Measurements from ENCODE around the gene SV2C. TPM values are rescaled to one million over a fixed set of nuclear protein-coding genes. Genes with fewer than 3 reads are reported as not detected.
"Not testable (repeated sequence)": the region's sequence is repeated elsewhere in the genome, so short reads cannot be mapped to it uniquely, and the experiment has no call there.

Gene SV2C
- total RNA-seq, 1 experiment from 2014 or later = not detected

DNA sequence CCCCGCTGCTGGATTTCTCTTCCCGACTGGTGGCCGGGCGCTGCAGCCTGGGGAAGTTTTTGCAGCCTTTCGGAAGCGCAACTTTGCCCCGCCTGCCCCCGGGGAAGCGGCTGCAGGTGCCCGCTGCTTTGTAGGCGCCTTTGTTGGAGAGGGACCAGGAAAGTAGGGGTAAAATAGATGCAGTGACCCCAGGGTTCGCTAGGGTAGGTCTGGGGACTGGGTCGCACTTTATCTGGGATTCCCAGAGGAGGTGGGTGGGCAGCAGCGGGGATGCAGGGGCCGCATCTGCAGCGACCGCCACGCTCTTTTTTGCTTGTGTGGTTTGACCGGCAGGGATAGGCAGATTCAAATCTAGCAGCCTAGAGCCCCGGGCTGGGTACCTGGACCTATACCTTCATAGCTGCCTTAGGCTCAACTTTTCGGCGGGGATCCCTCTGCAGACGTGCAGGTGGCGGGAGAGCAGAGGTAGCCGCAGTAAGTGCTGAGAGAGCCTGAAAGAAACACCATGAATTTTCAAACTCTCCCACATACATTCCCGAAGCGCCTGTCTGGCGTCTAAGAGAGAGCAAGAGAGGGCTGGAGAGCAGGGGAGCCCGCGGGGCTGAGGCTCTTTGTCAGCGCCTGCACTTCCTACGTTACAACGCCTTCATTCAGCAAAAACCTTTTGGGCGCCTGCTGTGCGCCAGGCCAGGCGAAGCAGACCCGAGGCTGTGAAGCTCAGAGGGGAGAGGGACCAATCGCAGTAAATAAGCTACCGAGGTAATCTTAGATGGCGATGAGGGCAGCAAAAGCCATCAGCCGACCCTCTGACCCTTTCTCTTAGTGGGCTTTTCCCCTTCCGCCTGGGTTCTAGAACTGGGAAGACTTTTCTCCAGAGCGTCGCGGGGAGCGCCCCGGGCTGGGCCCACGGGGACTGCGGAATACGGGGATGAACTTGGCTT lies 642 bp downstream of the SV2C start:
- Histone ChIP-seq H3K4me1 (replicated peaks) (peaks cover 8% of the 10 kb centered on the region; the same call in 1 of the 2 replicates), H3K9me3 (replicated peaks) (no peaks in the 10 kb centered on the region), H3K27ac (no peak overlapping the region), H3K36me3 (no peaks in the 10 kb centered on the region), H3K27me3 (replicated peaks) (peaks cover 60% of the 10 kb centered on the region), H3K4me3 (no peak overlapping the region)
- DNase-seq (ENCODE audit: low read depth in 1 of 2, low spot score in 2 of 2) = no peak

DNA sequence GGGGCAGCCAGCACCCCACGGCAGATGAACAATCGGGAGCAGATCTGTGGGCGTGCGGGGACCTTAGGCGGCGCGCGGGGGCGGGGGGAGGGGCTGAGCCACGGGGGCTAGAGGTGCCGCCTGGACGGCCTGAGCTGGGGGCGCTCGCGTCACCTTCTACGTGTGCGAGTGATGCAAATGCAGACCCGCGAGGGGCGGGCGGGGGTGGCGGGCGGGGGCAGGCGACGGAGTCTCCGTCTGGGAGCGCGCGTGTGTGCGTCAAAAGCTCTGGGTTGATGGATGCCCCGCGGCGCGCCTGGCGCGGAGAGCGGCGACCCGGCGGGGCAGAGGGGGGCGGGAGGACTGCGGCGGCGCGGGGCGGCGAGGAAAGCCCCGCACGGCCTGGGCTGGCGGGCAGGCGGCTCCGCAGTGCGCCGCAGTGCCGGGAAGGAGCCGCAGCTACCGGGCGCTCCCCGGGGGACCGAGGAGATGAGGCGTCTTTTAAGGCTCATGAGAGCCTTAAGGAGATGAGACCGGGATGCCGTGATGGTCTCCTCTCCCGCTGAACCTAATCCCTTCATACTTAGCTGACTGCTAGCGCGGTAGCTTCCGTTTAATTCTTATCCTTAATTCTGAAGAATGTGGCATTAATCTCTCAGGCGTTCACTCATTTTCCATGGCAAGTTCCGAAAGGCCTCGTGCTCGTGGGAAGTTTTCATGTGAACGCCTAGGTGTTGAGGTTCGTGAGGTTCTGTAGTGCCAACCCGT lies 1.5 kb downstream of the SV2C start:
- Histone ChIP-seq H3K27me3 (replicated peaks) (peaks cover 60% of the 10 kb centered on the region), H3K27ac (no peak overlapping the region), H3K4me3 (no peak overlapping the region), H3K9me3 (replicated peaks) (no peaks in the 10 kb centered on the region), H3K4me1 (replicated peaks) (peaks cover 8% of the 10 kb centered on the region; the same call in 1 of the 2 replicates), H3K36me3 (no peaks in the 10 kb centered on the region)
- no peak for DNase-seq (ENCODE audit: low read depth in 1 of 2, low spot score in 2 of 2)

DNA sequence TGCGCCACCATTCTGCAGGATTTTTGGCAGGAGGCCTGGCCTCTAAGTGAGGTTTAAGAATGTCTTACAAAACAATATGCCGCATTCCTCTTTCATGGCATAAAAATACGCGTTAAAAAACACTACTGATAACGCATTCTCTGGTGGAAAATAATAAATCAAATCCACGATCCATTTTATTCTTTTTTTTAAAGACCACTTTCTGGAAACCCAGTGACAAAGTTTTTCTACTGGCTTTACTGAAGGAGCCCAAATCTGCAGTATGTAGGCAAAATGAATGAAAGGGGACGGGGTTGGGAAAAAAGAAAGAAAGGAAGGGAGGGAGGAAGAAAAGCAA lies 2.0 kb downstream of the SV2C start:
- DNase-seq (ENCODE audit: low read depth in 1 of 2, low spot score in 2 of 2) = no peak
- H3K27ac ChIP-seq = no peak overlapping the region
- peaks cover 60% of the 10 kb centered on the region for H3K27me3 ChIP-seq (replicated peaks)

DNA sequence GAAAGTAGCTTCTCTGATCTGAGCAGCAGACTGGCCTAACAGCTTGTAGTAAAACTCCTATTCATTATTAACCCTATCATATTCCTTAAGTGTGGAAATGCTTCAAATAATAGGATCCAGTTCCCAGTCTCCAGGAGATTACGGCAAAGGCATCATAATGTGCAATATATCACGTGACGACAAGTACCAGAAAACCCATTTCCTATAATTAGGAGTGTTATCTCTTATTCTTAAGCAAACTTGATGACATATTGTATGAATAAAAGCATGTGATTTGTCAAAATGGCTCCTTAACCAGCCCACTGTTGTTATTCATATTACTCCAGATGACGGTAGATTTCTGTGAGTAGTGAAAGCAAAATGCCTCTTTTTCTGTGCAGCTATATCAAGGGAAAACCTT lies 2.9 kb downstream of the SV2C start:
- Histone ChIP-seq H3K9me3 (replicated peaks) (no peaks in the 10 kb centered on the region), H3K36me3 (no peaks in the 10 kb centered on the region), H3K27me3 (replicated peaks) (peaks cover 51% of the 10 kb centered on the region), H3K4me1 (replicated peaks) (peaks cover 8% of the 10 kb centered on the region; the same call in 1 of the 2 replicates), H3K27ac (no peak overlapping the region), H3K4me3 (no peak overlapping the region)
- DNase-seq (ENCODE audit: low read depth in 1 of 2, low spot score in 2 of 2) = no peak

More for the DNA sequence above, 2.0 kb downstream of the SV2C start:
- H3K9me3 ChIP-seq (replicated peaks) = no peaks in the 10 kb centered on the region
- H3K36me3 ChIP-seq = no peaks in the 10 kb centered on the region
- H3K4me1 ChIP-seq (replicated peaks) = peaks cover 8% of the 10 kb centered on the region; the same call in 1 of the 2 replicates
- no peak overlapping the region for H3K4me3 ChIP-seq

DNA sequence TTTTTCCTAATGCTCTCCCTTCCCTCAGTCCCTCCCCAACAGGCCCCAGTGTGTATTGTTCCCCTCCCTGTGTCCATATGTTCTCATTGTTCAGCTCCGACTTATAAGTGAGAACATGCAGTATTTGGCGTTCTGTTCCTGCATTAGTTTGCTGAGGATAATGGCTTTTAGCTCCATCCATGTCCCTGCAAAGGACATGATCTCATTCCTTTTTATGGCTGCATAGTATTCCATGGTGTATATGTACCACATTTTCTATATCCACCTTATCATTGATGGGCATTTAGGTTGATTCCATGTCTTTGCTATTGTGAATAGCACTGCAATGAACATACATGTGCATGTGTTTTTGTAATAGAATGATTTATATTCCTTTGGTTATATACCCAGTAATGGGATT lies 6.0 kb downstream of the SV2C start:
- not testable (repeated sequence) for H3K36me3 ChIP-seq; H3K27ac ChIP-seq; H3K9me3 ChIP-seq (replicated peaks); DNase-seq (ENCODE audit: low read depth in 1 of 2, low spot score in 2 of 2); H3K4me3 ChIP-seq; H3K4me1 ChIP-seq (replicated peaks)
- peaks cover 22% of the 10 kb centered on the region for H3K27me3 ChIP-seq (replicated peaks)

DNA sequence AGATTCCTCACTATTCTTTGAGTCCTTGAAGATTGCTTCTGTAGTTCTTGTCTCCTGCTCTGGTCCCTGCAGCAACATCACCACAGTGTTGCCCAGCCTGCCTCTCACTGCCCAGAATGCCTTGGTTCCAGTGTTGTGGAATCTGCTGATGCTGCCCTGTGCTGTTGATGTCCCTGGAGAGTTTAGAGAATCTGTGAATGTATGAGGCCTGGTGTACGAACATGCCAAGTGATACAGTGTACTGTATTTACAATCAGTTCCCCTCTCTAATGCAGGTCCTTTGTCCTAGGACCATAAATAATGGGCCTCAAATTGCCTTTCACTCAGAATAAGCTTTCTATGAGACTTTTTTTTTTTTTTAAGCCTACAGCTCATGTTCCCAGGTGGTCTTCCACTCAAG lies 8.2 kb downstream of the SV2C start:
- no peak overlapping the region for H3K27ac ChIP-seq
- H3K27me3 ChIP-seq (replicated peaks) = peaks cover 4% of the 10 kb centered on the region
- DNase-seq (ENCODE audit: low read depth in 1 of 2, low spot score in 2 of 2) = no peak
- no peak overlapping the region for H3K4me3 ChIP-seq
- no peaks in the 10 kb centered on the region for H3K4me1 ChIP-seq (replicated peaks)
- no peaks in the 10 kb centered on the region for H3K36me3 ChIP-seq
- H3K9me3 ChIP-seq (replicated peaks) = no peaks in the 10 kb centered on the region

DNA sequence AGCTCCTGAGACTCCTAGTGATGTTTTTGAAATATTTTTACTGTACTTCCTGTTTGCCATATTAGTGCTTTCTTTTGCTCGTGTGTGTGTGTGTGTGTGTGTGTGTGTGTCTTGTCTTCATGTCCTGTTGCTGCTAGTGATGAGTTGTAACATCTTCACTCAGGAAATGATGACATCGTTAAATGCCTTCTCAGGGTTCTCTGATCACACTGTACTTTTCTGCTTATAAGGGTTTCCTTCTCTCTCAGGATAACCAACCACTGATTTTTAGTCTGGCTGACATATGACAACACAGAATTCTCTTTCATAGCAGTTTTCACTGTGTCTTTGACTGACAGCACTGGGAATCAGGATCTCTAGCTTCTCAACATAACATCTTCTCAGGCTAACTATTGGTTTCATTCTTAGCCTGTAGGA lies 16.1 kb downstream of the SV2C start:
- Histone ChIP-seq H3K4me3 (no peak overlapping the region), H3K27me3 (replicated peaks) (0 out of 2 replicates have a peak, but pooled peaks cover 2% of the 10 kb centered on the region), H3K9me3 (replicated peaks) (no peaks in the 10 kb centered on the region), H3K36me3 (no peaks in the 10 kb centered on the region), H3K27ac (no peak overlapping the region), H3K4me1 (replicated peaks) (no peaks in the 10 kb centered on the region)
- no peak for DNase-seq (ENCODE audit: low read depth in 1 of 2, low spot score in 2 of 2)

DNA sequence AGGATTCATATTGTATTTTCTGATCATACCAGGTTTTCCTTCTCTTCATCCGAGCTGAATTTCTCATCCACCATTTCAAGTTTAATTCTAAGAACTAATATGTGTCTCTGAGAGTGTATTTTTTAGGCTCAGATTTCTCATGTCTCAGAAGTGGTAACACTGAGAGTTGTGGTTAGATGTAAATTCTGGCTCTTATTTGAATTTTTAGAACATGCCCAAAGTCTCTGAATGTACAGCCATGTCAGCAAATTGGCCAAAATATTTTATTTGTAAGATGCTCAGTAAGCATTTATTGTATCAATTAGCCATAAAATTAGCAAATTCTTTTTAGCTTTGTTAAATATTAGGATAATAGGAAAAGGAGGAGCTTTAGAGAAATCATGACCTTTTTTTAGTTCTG lies 16.6 kb downstream of the SV2C start:
- no peak overlapping the region for H3K4me3 ChIP-seq

DNA sequence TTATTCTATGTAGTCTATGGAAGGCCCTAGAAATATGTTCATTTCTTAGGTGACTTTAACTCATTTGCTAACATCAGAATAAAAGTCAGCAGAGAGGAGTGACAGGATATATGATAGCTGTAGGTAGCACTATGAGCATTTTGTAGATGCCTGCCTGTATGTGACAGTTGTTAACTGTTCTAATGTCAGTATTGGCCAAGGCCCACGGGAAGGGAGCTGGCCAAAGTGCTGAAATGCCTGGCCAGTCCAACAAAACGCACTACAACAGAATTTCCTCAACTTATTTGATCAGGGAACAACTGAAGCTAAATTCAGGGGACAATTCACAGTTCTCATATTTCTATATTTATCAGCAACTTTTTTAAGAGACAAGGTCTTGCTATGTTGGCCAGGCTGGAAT lies 20.8 kb downstream of the SV2C start:
- Histone ChIP-seq H3K36me3 (no peaks in the 10 kb centered on the region), H3K4me1 (replicated peaks) (no peaks in the 10 kb centered on the region), H3K9me3 (replicated peaks) (no peaks in the 10 kb centered on the region), H3K4me3 (no peak overlapping the region), H3K27ac (no peak overlapping the region), H3K27me3 (replicated peaks) (0 out of 2 replicates have a peak, but pooled peaks cover 2% of the 10 kb centered on the region)
- DNase-seq (ENCODE audit: low read depth in 1 of 2, low spot score in 2 of 2) = no peak

More for the DNA sequence above, 16.6 kb downstream of the SV2C start:
- no peak for DNase-seq (ENCODE audit: low read depth in 1 of 2, low spot score in 2 of 2)
- Histone ChIP-seq H3K36me3 (no peaks in the 10 kb centered on the region), H3K27ac (no peak overlapping the region), H3K4me1 (replicated peaks) (no peaks in the 10 kb centered on the region), H3K9me3 (replicated peaks) (no peaks in the 10 kb centered on the region), H3K27me3 (replicated peaks) (0 out of 2 replicates have a peak, but pooled peaks cover 2% of the 10 kb centered on the region)

DNA sequence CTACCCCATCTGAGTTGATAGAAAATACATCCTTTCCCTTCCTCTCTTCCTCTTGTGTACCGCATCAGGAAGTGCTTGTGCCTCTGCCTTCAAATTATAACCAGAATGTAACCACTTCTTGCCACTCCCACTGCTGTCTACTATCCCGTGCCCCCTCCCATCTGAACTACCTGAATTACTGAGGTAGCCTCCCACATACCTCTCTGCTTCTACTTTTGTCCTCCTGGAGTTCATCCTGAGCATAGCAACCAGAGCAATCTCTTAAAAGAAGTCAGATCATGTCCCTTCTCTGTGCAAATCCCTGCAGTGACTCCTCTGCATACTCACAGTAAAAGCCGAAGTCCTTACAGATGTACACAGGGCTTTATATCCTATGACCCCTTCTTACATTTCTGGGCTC lies 23.0 kb downstream of the SV2C start:
- Histone ChIP-seq H3K36me3 (no peaks in the 10 kb centered on the region), H3K27me3 (replicated peaks) (peaks cover 2% of the 10 kb centered on the region; the same call in 1 of the 2 replicates), H3K9me3 (replicated peaks) (no peaks in the 10 kb centered on the region), H3K27ac (no peak overlapping the region), H3K4me3 (no peak overlapping the region), H3K4me1 (replicated peaks) (no peaks in the 10 kb centered on the region)
- DNase-seq (ENCODE audit: low read depth in 1 of 2, low spot score in 2 of 2) = no peak

DNA sequence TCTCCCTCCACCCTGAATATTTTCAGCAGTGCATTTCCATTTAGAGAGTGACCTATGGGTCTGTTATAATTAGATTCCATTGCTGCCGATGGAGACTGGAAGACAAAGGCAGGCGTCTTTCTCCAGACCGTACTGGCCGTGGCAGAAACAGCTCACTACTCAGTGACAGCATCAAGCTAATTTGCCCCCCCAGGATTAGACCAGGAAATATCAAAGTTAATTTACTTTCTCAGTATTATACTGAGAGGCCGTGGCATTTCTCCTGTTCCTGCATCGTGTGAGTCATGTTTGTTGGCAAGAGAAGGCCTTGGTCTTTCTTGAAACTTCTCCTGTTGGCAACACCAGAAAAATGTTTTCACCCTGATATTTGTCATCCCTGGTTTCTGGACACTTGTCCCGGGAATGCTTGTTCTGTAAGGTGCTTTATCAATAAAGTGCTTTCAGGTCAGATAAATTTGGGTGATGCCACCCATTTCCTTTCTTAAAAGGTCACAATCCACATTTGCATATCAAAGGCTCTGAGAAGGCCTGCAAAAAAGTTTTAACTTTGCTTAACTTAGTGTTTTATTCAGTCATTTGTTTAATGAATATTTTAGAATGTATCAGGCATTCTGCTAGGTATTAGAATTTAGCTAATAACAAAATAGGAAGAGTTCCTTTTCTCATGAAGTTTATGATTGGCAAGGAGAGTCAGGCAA lies 28.4 kb downstream of the SV2C start:
- H3K9me3 ChIP-seq (replicated peaks) = no peaks in the 10 kb centered on the region
- H3K27ac ChIP-seq = no peak overlapping the region
- no peaks in the 10 kb centered on the region for H3K4me1 ChIP-seq (replicated peaks)
- DNase-seq (ENCODE audit: low read depth in 1 of 2, low spot score in 2 of 2) = no peak
- H3K36me3 ChIP-seq = no peaks in the 10 kb centered on the region
- H3K4me3 ChIP-seq = no peak overlapping the region
- no peaks in the 10 kb centered on the region; the same call in 1 of the 2 replicates for H3K27me3 ChIP-seq (replicated peaks)

DNA sequence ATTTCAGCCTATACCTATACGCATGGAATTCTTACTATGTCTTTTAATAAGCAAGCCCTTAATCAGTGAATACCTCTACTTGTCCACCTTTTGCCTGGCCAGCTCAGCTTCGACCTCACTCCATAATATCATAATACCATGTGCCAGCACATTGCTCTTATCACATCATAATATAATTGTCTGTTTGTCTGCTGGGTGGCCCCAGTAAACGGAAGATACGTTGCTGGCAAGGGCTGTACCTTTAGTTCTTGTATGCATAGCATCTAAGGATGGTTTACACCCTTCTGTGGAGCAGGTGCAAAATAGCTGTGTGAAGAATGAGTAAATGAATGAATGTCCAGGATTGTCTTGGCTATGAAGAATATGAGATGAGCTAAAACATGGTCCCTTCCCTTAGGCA lies 29.9 kb downstream of the SV2C start:
- Histone ChIP-seq H3K9me3 (replicated peaks) (no peaks in the 10 kb centered on the region), H3K27ac (no peak overlapping the region), H3K36me3 (no peaks in the 10 kb centered on the region), H3K4me1 (replicated peaks) (no peaks in the 10 kb centered on the region), H3K27me3 (replicated peaks) (no peaks in the 10 kb centered on the region; the same call in 1 of the 2 replicates), H3K4me3 (no peak overlapping the region)
- no peak for DNase-seq (ENCODE audit: low read depth in 1 of 2, low spot score in 2 of 2)

DNA sequence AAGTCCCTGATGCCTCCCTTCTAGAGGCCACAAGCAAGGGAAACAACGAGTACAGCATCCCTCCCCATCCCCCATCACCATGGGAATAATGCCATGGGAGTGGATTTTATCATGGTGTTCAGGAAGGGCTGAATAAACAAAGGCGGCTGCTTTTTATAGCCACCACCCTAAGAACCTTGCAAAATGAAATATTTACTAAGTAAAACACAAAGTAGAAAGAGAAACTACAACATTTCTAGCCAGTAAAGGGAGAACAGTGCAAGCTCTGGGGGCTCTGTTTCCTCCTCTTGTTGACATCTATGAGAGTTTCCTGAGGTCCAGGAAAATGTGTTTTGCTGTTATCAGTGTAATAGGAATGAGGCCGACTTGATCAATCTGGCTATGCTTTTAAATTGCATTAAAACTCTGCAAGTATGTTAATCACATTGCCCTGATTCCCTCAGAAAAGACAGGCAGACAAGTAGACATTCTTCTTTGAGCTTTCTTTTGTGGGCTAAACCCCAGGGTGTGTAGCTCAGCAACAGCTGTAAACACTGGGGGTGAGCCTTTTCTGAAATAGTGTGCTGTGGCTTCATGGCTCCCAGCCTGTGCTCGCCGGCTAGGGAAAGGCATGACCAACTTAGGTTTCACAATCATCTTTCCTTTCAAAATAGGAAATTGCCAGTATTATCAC lies 31.1 kb downstream of the SV2C start:
- Histone ChIP-seq H3K4me3 (no peak overlapping the region), H3K36me3 (no peaks in the 10 kb centered on the region), H3K27ac (no peak overlapping the region), H3K9me3 (replicated peaks) (no peaks in the 10 kb centered on the region), H3K4me1 (replicated peaks) (no peaks in the 10 kb centered on the region), H3K27me3 (replicated peaks) (no peaks in the 10 kb centered on the region; the same call in 1 of the 2 replicates)
- no peak for DNase-seq (ENCODE audit: low read depth in 1 of 2, low spot score in 2 of 2)

Data from SJSA1 (cell line).